ENCODE data around the gene ALDH1L1. TPM values are rescaled to one million over a fixed set of nuclear protein-coding genes. Genes with fewer than 3 reads are reported as not detected.

Gene ALDH1L1
- total and polyA plus RNA-seq, 9 of the 15 experiments (the other 6 are each of a cell fraction or from before 2014, with no cell fraction given): 0.06 to 1.9 (median 0.57) TPM; not detected in 1

GRCh38 chr3:126083913-126084767 lies 96.2 kb downstream of the ALDH1L1 start, which contains the start of gene SLC41A3 (continued):
- 0 out of 2 replicates have a peak, but pooled peaks have one; percentile 49 for TF ChIP-seq ELF2 (CRISPR knock-in tag; IDR thresholded peaks at IDR 0.05)
- TF ChIP-seq, protein P1, sequence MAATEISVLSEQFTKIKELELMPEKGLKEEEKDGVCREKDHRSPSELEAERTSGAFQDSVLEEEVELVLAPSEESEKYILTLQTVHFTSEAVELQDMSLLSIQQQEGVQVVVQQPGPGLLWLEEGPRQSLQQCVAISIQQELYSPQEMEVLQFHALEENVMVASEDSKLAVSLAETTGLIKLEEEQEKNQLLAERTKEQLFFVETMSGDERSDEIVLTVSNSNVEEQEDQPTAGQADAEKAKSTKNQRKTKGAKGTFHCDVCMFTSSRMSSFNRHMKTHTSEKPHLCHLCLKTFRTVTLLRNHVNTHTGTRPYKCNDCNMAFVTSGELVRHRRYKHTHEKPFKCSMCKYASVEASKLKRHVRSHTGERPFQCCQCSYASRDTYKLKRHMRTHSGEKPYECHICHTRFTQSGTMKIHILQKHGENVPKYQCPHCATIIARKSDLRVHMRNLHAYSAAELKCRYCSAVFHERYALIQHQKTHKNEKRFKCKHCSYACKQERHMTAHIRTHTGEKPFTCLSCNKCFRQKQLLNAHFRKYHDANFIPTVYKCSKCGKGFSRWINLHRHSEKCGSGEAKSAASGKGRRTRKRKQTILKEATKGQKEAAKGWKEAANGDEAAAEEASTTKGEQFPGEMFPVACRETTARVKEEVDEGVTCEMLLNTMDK (IDR thresholded peaks at IDR 0.05; ENCODE audit: borderline replicate concordance, insufficient read depth, low read depth, low read length, poor library complexity, severe bottlenecking): peak; percentile 11
- no peak for TF ChIP-seq NR2F6 (CRISPR knock-in tag; IDR thresholded peaks at IDR 0.05)
- TF ChIP-seq TCF7L2 (IDR thresholded peaks at IDR 0.05; ENCODE audit: low read depth, low read length): no peak
- no peak for TF ChIP-seq ZNF780A (CRISPR knock-in tag; IDR thresholded peaks at IDR 0.05)
- TF ChIP-seq SAFB2 (IDR thresholded peaks at IDR 0.05; ENCODE audit: borderline replicate concordance, low read depth, low read length, severe bottlenecking): no peak
- TF ChIP-seq, protein P2, sequence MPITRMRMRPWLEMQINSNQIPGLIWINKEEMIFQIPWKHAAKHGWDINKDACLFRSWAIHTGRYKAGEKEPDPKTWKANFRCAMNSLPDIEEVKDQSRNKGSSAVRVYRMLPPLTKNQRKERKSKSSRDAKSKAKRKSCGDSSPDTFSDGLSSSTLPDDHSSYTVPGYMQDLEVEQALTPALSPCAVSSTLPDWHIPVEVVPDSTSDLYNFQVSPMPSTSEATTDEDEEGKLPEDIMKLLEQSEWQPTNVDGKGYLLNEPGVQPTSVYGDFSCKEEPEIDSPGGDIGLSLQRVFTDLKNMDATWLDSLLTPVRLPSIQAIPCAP (CRISPR knock-in tag; IDR thresholded peaks at IDR 0.05; ENCODE audit: borderline replicate concordance): no peak
- no peak for TF ChIP-seq KDM1A (IDR thresholded peaks at IDR 0.05)
- TF ChIP-seq MED1 (CRISPR knock-in tag; IDR thresholded peaks at IDR 0.05; ENCODE audit: borderline replicate concordance): no peak
- no peak for TF ChIP-seq HNRNPUL1 (IDR thresholded peaks at IDR 0.05; ENCODE audit: low read length)
- no peak for TF ChIP-seq HDAC3 (IDR thresholded peaks at IDR 0.05; ENCODE audit: borderline replicate concordance, partially characterized antibody)
- no peak for TF ChIP-seq TEAD4 (IDR thresholded peaks at IDR 0.05; ENCODE audit: low read length)
- no peak for TF ChIP-seq TEAD4 (CRISPR knock-in tag; IDR thresholded peaks at IDR 0.05; ENCODE audit: borderline replicate concordance)
- TF ChIP-seq ARID1B (IDR thresholded peaks at IDR 0.05): no peak
- TF ChIP-seq EGR1 (conservative IDR thresholded peaks at IDR 0.05): no peak
- no peak for TF ChIP-seq CEBPG (CRISPR knock-in tag; IDR thresholded peaks at IDR 0.05)
- TF ChIP-seq CEBPG (tag; conservative IDR thresholded peaks at IDR 0.05 in 1 of 2, IDR thresholded peaks at IDR 0.05 in 1 of 2): no peak
- no peak for TF ChIP-seq MTA1 (IDR thresholded peaks at IDR 0.05; ENCODE audit: borderline replicate concordance)
- peak; percentile 33 for TF ChIP-seq TBP (optimal IDR thresholded peaks at IDR 0.05; ENCODE audit: low read depth, low read length)
- no peak for TF ChIP-seq SOX6 (IDR thresholded peaks at IDR 0.05)
- peak; percentile 27 for TF ChIP-seq POLR2B (IDR thresholded peaks at IDR 0.05; ENCODE audit: low read depth, partially characterized antibody)
- no peak for TF ChIP-seq ESRRB (CRISPR knock-in tag; IDR thresholded peaks at IDR 0.05; ENCODE audit: borderline replicate concordance)
- TF ChIP-seq ZSCAN29 (IDR thresholded peaks at IDR 0.05): no peak
- peak; percentile 49 for TF ChIP-seq TAF1 (IDR thresholded peaks at IDR 0.05; ENCODE audit: control insufficient read depth, extremely low read depth, insufficient read depth, low read length, severe bottlenecking)
- TF ChIP-seq, protein P3, sequence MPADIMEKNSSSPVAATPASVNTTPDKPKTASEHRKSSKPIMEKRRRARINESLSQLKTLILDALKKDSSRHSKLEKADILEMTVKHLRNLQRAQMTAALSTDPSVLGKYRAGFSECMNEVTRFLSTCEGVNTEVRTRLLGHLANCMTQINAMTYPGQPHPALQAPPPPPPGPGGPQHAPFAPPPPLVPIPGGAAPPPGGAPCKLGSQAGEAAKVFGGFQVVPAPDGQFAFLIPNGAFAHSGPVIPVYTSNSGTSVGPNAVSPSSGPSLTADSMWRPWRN (IDR thresholded peaks at IDR 0.05; ENCODE audit: low read depth): no peak
- TF ChIP-seq ZNF644 (tag; IDR thresholded peaks at IDR 0.05; ENCODE audit: low read depth): no peak
- no peak for TF ChIP-seq SNIP1 (IDR thresholded peaks at IDR 0.05; ENCODE audit: low read depth)
